NCI-H146 treated with DMSO at 0.1 percent for 48 hours (cell line): ENCODE data around the gene BTBD9.

Experiments used
- DNase-seq: peaks from one replicate; lab custom pipeline; 2025; ENCODE audit not compliant: unreplicated experiment; lab: John Stamatoyannopoulos, UW

The BTBD9 gene

DNA sequence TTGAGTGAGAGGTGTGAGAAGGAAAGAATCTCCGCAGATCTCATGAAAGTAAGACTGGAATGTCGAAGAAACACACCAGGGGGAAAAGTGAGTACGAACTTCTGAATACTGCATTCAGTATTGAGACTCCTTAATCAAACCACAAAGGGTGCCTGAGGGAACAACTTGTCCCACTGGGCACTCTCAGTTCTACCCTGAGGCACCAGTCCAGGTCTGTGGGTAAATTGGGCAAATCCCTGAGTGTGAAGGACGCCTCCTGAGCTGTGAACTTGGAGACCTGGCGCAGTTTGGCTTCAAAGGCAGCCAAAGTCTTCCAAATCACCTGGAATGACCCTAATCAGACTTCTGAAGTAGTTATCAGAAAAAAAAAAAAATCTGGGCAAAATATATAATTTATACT, 329.7 kb downstream of the BTBD9 start:
- DNase-seq, result no peak

DNA sequence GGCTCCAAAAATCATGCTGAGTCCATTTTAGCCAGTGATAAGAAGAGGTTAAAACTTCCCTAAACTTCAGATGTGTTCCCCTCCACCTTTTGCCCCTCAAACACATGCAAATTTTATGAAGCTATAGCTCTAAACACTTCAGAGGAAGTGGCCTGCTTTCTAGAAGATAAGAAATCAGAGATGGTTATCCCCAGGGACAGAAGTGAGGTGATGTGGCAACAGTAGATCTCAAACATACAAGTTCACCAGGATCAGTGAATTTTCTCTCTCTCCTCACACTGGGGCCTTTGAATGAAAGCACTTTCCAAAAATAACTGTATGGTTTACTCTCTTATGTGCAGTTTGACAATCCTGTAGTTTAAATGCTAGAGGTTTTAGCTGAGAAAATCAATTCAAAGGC, 332.0 kb downstream of the BTBD9 start:
- DNase-seq, result no peak

DNA sequence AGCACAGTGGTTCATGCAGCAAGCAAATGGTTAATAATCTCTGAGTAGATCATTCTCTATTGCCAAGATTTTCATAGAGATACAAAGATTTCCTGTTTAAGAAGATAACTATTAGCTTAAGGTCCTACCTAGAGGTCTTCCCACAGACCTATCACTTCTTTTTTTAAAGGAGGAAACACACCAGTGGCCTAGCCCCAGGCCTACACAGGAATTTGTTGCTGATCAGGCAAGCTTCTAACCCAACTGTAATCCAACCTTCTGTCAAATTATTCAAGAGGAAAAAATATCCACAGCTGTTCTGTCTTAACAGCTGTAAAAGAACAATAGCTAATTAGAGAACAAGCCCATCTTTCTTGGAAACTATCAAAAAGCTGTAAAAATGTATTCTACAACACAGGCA, 332.8 kb downstream of the BTBD9 start:
- DNase-seq, result no peak

DNA sequence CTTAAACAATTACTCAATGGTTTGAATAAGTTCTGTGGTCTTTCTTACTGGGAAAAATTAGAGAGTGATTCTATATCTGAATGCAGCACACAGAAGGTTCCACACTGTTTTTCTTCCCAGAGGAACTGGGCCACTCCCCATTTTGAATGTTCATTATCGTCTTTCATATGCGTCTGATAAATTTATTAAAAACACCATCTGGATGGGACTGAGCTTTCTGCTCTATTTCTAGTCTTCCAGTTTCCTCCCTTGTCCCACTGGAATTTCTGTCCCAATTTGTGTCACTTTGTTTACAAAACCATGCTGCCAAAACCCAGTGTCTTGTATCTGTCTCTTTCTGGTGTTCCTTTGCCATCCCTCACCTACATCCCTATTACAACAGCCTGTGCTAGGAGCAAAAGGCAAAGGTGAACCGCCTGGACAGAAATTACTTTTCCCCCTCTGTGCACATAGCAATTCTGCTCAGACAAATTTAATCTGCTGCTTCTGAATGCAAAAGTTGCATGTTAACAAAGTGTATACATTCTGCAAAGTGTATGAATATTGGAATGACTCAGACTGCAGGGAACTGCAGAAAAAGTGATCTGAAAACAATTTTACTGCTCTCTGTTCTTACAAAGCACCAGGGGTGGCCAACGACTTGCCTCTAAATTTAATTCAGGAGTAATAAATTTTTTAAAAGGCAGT, 333.6 kb downstream of the BTBD9 start:
- no peak for DNase-seq

DNA sequence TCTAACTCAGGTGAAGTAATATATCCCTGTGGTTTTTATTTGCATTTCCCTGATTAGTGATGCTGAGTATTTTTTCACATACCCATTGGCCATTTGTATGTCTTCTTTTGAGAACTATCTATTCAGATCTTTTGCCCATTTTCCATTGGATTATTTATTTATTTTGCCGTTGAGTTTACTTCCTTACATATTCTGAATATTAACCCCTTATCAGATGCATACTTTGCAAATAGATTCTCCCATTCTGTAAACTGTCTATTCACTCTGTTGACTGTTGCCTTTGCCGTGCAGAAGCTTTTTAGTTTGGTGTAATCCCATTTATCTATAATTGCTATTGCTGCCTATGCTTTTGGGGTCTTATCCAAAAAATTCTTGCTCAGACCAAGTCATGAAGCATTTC, 336.9 kb downstream of the BTBD9 start:
- no peak for DNase-seq

DNA sequence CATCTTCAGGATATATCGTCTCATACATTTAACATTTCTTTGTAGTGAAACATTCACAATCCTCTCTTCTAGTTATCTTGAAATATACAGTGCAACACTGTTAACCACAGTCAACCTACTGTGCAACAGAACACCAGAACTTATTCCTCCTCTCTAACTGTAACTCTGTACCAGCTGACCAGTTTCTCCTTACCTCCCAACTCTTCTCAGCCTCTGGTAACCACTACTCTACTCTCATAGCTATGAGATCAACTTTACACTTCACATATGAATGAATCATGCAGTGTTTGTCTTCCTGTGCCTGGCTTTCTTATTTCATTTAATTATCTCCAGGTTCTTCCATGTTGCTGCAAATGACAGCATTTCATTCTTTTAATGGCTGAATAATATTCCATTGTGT, 337.6 kb downstream of the BTBD9 start:
- DNase-seq, result no peak

DNA sequence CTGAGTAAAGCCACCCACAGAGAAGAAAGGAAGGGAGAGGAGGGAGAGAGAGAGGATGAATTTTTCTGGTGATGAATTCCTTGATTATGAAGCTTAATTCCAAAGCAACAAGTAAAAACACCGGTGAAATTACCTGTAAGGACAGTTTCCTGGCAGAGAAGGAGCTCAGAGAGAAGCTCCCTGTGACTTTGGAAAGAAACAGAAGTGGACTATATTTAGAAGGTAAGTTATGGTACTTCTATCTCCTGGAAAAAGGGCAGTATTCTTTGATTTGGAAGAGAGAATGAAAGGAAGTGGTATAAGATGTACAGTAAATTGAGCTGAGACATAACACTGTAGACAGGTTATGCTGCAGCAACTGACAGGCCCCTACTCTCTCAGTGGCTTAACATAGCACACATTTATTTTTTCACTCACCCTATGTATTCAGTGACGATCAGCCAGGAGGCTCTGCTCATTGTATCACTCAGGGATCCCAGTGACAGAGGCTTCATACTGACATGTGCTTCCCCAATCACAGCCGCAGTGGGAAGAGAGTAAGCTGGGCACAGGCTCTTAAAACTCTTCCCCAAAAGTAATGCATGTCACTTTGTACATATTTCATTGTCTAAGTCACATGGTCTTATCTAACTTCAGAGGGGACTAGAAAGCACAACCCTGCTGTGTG, 349.5 kb downstream of the BTBD9 start:
- DNase-seq, result no peak

DNA sequence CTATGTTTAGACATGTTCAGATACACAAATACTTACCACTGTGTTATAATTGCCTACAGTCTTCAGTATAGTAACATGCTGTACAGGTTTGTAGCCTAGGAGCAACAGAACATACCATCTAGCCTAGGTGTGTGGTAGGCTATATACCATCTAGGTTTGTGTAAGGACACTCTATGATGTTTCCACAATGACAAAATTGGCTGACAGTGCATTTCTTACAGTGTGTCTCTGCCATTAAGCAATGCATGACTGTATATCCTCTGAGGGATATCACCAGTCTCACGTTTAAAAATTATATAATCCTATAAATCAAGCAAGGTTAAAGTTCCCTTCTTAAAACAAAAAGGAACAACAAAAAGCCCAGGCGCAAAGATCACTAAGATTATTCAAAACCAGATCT, 352.2 kb downstream of the BTBD9 start:
- DNase-seq, result no peak

DNA sequence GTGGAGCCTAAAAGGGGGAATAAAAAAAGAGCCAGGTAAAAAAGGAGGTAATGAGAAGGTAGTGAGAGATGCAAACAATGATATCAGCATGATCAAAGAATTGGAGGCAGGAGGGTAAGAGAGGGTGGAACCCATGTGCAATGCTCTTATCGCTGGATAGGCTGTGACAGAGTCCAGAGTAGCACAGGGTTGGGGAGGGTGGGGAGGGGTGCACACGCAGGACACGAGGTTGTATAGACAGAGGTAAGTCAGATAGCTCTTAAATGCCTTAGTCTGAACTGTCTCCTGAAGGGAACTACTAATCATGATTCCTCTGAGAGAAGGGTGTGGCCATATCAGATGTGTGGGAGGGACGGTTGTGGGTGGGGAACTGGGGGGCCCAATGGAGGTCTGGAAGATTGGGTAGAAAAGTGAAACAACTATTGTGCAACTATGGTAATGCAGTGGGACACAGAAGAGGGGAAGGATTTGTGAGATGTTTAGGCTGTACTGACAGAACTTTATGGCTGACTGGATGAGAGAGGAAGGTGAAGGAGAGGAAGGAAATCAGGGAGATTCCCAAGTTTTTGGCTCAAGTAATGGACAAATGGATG, 354.8 kb downstream of the BTBD9 start:
- no peak for DNase-seq

DNA sequence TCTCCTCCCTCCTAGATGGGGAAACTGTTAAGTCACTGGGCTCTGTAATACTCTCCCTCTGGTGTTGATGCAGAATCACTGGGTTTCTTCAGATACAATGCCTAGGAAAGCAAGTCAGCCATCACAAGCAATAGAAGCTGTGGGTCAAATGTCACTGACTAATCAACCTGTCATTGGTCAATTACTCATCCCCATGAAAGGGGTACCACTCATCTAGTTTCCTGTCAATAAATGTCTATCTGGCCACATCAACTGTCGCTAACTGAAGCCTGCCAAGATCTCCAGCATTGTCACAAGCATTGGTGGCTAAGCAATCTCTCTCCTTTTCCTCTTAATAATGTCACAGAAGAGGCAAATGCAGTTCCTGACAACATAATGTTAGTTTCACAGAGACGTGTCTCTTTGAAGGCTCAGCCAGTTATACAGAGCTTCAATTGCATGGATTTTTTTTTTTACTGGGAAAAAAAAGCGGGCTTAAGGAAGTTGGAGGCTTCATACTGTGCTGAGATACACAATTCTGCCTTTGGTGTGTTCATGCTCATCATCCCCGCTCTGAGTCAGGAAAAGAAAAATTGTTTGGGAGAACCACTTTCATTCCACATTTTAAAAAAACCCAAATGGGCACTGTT, 355.9 kb downstream of the BTBD9 start:
- no peak for DNase-seq

DNA sequence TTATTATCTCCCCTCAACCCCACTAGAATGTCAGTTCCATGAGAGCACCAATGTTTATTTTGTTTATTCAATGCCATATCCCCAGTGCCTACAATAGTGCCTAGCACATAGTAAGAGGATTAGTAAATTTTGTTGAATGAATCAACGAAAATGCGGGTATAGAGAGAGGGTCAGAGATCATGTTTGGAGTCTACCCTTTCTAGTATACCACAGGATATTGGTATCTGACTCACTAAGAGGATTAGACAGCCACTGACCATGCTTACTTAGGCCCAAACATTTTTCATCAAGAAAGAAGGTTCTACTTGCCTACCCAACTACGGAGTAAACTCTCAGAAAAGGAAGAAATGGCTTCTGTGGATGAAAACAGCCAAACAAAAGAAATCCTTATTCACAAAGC, 356.8 kb downstream of the BTBD9 start:
- no peak for DNase-seq

DNA sequence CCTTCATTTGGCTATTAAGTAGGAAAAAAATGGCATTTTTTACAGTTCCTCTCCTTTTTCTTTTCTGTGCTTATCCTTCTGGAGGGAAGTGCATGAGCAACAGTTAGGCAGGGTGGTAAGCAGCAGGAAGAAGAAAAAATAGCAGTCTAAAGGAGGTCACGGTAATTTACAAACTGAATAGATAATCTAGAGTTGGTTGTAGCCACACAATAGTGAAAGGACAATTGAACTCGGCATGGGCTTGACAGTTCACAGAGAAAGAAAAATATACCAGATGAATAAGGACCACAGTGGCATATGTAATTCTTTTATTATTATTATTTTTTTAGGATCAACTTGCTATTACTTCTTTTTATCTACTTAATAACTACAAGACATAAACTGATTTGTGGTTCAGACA, 358.6 kb downstream of the BTBD9 start:
- no peak for DNase-seq

DNA sequence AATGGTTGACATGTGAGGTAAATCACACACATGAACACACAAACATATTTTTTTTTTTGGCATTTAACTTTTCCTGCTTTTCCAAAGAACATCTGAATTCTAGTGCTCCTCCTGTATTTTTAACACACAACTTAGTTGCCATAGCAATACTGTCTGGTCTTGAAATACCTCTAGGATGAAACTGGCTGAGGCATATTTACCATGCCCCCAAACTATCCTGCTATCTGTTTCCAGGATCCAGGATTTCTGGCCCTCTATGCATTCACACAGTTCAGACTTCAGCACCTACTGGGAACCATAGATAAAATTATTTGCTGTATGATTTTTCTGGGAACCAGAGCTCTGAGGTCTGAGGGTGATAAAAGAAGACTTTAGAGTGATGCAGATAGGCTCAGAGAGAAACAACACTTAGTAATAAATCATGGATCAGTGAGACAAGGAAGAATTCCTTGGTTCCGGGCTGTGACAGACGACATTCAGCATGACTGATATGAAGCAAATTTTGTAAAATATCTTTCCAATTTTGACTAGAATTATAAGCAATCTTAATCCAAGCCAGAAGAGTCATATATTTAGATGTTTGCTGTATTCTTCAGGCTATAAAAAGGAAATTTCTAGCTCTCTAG, 359.7 kb downstream of the BTBD9 start:
- DNase-seq, result no peak

DNA sequence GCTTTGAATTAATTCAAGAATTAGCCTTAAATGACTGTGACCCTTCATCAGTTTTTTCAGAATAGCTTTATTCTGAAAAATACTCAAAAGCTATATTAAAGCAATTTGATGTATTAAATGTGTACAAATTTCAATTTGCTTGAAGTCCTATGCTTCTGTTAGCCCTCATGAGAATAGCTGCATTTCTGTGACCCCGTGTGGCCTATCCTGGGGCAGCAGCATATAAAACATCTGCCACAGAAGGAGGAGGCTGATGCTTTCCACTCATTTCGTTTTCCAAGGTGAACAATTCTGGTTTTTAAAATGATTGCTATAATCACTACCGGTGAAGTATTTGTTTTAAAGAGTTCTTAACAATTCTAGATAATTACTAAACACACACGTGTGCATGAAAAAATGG, 360.3 kb downstream of the BTBD9 start:
- no peak for DNase-seq

DNA sequence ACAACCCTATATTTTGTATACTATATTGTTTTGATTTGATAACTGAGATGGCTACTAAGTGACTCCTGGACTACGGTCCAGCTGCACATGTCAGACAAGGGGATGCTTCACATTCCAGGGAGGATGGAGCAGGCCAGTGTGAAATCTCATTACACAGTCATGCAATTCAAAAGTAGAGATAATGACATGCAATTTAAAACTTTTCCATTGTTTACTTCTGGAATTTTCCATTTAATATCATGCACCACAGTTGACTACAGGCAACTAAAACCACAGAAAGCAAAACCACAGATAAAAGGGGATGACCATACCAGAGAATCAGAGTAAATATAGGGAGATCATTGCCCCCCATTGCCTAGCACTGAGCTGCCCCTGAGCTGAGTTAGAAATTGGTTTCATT, 366.4 kb downstream of the BTBD9 start:
- no peak for DNase-seq

DNA sequence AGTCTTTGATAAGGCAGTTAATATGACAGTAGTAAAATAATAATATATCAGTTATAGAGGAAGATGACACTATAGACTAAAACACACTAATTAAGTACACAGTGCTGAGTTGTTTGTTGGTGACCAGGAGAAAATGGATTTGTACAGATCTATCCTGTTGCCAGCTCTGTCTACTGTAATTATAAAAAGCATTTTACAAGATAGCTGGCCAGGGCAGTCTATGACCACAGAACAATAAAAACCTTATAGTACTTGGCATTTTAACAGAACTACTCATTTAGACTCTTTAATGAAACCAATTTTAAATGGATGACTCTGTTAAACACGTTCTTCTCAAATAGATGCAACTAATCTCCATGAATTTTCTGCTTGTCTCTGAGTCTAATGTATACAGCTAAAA, 367.5 kb downstream of the BTBD9 start:
- DNase-seq, result no peak

DNA sequence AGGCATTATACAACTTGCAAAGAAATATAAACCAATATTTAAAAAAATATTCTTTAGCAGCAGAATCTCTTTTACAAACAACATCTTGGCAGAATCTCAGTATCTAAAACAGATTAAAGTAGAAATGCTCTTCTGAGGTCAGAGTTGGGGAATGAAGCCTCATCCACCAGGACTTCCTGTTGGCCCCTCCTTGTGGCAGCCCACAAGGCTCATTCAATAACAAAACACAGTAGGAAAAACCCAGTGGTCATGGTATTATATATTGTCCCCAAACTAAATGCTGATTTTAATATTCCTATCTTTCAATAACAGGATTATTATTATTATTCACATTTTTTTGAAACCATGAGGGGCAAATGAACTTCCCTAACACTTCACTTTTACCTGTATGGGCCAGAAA, 368.6 kb downstream of the BTBD9 start:
- no peak for DNase-seq

DNA sequence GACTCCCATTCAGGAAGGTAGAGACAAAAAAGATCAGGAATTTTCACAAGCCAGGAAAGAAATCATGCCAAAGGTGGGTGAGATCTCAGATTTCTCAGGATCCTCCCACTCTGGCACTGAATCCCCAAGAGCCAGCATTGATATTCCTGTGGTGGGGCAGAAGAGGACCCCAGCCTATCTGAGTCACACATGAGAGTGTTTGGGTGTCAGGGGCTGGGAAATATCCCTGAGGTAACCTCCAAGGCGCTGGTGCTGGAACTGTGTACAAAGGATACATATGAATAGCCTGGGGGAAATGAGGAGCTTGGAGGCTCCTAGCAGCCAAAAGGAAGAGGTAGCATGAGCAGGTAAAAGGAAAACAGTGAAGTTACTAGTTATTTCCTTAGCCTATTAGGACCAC, 369.4 kb downstream of the BTBD9 start:
- no peak for DNase-seq

DNA sequence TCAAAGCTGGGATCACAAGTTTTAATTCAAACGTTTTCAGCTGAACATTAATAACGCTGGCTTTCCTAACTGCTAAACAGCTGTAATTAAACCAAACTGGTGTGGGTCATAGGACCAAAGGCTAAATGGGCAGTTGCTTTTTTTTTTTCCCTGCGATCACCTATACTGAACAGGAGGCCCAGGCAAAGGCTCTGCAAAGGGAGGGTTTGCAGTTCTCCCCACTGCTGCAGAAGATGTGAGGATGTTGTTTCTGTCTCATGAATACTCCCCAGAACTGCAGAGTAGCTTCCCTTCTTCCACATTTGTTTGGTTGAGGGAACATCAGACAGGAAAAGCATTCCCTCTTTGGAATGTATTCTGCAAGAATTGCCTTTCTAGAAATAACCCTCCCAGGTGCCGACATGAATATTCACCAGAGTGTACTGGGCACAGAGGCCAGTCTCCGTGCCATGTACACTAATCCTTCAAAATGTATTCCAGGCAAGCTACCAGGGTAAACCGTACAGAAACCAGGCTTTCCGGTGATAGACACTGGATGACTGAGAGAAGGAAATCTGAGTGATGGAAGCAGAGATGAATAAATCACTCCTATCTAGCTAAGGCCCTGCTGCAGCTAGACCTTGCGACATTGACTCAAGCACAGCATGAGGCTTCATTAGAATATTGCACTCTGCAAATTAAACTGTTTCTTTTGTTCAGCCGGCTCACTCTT, 370.1 kb downstream of the BTBD9 start:
- DNase-seq, result no peak

DNA sequence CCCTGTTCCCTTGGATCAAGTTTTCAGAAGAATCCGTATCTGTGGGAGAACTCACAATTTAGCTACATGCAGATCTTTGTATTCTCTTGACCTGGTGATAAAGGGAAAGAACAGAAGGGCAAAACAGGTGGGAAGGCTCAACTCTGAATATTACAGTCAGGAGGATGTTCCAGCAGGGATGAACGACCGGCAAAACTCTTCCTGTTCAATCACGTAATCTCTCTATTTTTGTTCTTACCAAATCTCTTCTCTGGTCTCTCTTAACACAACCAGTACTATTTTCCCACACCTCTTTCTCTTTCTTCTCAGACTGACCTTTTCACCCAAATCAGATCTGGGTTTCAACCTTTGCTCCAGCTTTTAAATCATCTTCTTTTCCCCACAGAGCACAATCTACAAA, 371.4 kb downstream of the BTBD9 start:
- no peak for DNase-seq

DNA sequence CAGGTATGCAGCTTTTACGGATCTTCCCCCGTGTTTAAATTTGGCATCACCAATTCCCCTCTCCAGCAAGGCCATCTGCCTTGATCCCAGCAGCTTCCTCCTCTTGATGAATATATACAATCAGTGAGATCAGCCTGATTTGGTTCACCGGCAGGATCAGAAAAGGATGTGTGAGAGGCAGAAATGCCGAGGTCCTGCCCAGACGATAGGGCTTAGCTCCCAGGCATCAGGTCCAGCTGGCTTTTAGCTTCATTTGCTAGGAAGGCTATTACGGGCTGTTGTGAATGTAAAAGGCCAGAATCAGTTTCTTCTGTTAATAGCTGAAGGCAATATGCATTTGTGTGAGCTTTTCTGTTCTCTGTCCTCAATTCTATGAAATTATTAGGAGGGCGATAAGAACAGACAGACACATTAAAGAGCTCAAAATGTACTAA, 372.8 kb downstream of the BTBD9 start:
- no peak for DNase-seq
